ENCODE results near the gene CDK14.

DNA sequence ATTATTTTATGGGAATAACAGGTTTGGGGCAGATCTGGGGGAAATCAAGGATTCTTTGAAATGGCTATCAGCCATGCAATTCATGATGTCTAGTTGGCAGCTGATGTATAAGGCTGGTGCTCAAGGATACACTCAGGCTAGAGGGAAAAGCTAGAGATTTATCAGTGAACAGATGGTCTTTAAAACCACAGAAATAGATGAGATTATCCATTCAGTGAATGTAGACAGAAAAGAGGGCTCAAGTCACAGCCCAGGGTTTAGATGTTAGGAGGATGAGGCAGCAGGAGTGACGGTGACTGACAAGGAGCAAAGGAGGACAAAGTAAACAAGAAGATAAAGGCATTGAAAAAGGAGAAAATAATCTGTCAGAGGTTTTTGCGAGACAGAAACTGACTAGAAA, 238.7 kb downstream of the CDK14 start:
- TF ChIP-seq POLR2A (IDR thresholded peaks at IDR 0.05) = no peak
- no peak for TF ChIP-seq CTCF (IDR thresholded peaks at IDR 0.05)
- TF ChIP-seq POLR2AphosphoS5 (IDR thresholded peaks at IDR 0.05) = no peak

Measured in stomach (tissue), 4 donors.